Measurements from ENCODE around the gene DTX1. TPM values are rescaled to one million over a fixed set of nuclear protein-coding genes. Genes with fewer than 3 reads are reported as not detected.

The DTX1 gene
- total RNA-seq, 3 donors from 2014 or later (not counting 1 experiment from before 2014, with no cell fraction given): 1.7 to 4.2 (median 4.0) TPM

GRCh38 chr12:113120670-113121370, 64.3 kb downstream of the DTX1 start:
- Mint-ChIP-seq H3K4me3 (no peak overlapping the region), H3K36me3 (no peaks in the 10 kb centered on the region), H3K27me3 (ENCODE audit: low read depth in 2 of 2) (peaks cover 17 to 25% of the 10 kb centered on the region in 2 donors), H3K27ac (no peak overlapping the region), H3K4me1 (no peaks in the 10 kb centered on the region), H3K9me3 (no peaks in the 10 kb centered on the region)
- no peaks in the 10 kb centered on the region for H3K27me3 ChIP-seq (ENCODE audit: control insufficient read depth, insufficient read depth, low read length)
- no peak overlapping the region for H3K27ac ChIP-seq (ENCODE audit: low read length)
- ATAC-seq: no peak
- H3K9me3 ChIP-seq (ENCODE audit: control insufficient read depth, insufficient read depth, low read length): no peaks in the 10 kb centered on the region
- H3K4me3 ChIP-seq (ENCODE audit: low read length): no peak overlapping the region
- DNase-seq: no peak
- no peak for TF ChIP-seq CTCF (IDR thresholded peaks at IDR 0.05)
- H3K4me1 ChIP-seq (ENCODE audit: control insufficient read depth, insufficient read depth, low read length): no peaks in the 10 kb centered on the region
- intact Hi-C loops (cut with micrococcal nuclease): no loop called here
- H3K36me3 ChIP-seq (ENCODE audit: control insufficient read depth, insufficient read depth, low read length): no peaks in the 10 kb centered on the region
- WGBS (ENCODE audit: insufficient coverage): 84% methylated on average over 3 of the region's 3 CpGs

- Histone ChIP-seq H3K4me1 (ENCODE audit: control insufficient read depth, insufficient read depth, low read length) (peaks cover 4% of the 10 kb centered on the region), H3K4me3 (ENCODE audit: low read length) (no peak overlapping the region), H3K9me3 (ENCODE audit: control insufficient read depth, insufficient read depth, low read length) (no peaks in the 10 kb centered on the region), H3K27ac (ENCODE audit: low read length) (no peak overlapping the region), H3K27me3 (ENCODE audit: control insufficient read depth, insufficient read depth, low read length) (no peaks in the 10 kb centered on the region), H3K36me3 (ENCODE audit: control insufficient read depth, insufficient read depth, low read length) (no peaks in the 10 kb centered on the region)
- no peaks in the 10 kb centered on the region for H3K36me3 Mint-ChIP-seq
- intact Hi-C loops (cut with micrococcal nuclease): no loop called here
- no peaks in the 10 kb centered on the region for H3K4me1 Mint-ChIP-seq
- ATAC-seq: no peak
- no peak overlapping the region for H3K27ac Mint-ChIP-seq
- WGBS (ENCODE audit: insufficient coverage): 43% methylated on average over 15 of the region's 15 CpGs
- DNase-seq: no peak
- TF ChIP-seq CTCF (IDR thresholded peaks at IDR 0.05): no peak
- peaks cover 7 to 10% of the 10 kb centered on the region in 2 donors for H3K27me3 Mint-ChIP-seq (ENCODE audit: low read depth in 2 of 2)
- no peak overlapping the region for H3K4me3 Mint-ChIP-seq
- H3K9me3 Mint-ChIP-seq: no peaks in the 10 kb centered on the region
Measured at GRCh38 chr12:113127791-113128199, 71.3 kb downstream of the DTX1 start.

- WGBS (ENCODE audit: insufficient coverage): 64% methylated on average over 8 of the region's 9 CpGs
- no peak overlapping the region for H3K4me3 ChIP-seq (ENCODE audit: low read length)
- Mint-ChIP-seq H3K9me3 (no peaks in the 10 kb centered on the region), H3K4me1 (no peaks in the 10 kb centered on the region), H3K36me3 (no peaks in the 10 kb centered on the region), H3K27me3 (ENCODE audit: low read depth in 2 of 2) (peaks cover 0 to 8% of the 10 kb centered on the region in 2 donors), H3K4me3 (no peak overlapping the region), H3K27ac (no peak overlapping the region)
- DNase-seq: no peak
- intact Hi-C loops (cut with micrococcal nuclease): no loop called here
- ATAC-seq: no peak
- TF ChIP-seq CTCF (IDR thresholded peaks at IDR 0.05): no peak
- H3K36me3 ChIP-seq (ENCODE audit: control insufficient read depth, insufficient read depth, low read length): no peaks in the 10 kb centered on the region
- peaks cover 4% of the 10 kb centered on the region for H3K4me1 ChIP-seq (ENCODE audit: control insufficient read depth, insufficient read depth, low read length)
- no peak overlapping the region for H3K27ac ChIP-seq (ENCODE audit: low read length)
- no peaks in the 10 kb centered on the region for H3K27me3 ChIP-seq (ENCODE audit: control insufficient read depth, insufficient read depth, low read length)
- H3K9me3 ChIP-seq (ENCODE audit: control insufficient read depth, insufficient read depth, low read length): no peaks in the 10 kb centered on the region
Measured at GRCh38 chr12:113128802-113129663, 72.5 kb downstream of the DTX1 start.

All from natural killer cell (primary cell).